ENCODE data around the gene CACNA1A. TPM values are rescaled to one million over a fixed set of nuclear protein-coding genes. Genes with fewer than 3 reads are reported as not detected.
A peak's percentile ranks its signal among the peaks of the same experiment; 100 is the strongest.

The CACNA1A gene
- total and polyA plus RNA-seq, 2 donors = 0.24 to 1.0 TPM

DNA sequence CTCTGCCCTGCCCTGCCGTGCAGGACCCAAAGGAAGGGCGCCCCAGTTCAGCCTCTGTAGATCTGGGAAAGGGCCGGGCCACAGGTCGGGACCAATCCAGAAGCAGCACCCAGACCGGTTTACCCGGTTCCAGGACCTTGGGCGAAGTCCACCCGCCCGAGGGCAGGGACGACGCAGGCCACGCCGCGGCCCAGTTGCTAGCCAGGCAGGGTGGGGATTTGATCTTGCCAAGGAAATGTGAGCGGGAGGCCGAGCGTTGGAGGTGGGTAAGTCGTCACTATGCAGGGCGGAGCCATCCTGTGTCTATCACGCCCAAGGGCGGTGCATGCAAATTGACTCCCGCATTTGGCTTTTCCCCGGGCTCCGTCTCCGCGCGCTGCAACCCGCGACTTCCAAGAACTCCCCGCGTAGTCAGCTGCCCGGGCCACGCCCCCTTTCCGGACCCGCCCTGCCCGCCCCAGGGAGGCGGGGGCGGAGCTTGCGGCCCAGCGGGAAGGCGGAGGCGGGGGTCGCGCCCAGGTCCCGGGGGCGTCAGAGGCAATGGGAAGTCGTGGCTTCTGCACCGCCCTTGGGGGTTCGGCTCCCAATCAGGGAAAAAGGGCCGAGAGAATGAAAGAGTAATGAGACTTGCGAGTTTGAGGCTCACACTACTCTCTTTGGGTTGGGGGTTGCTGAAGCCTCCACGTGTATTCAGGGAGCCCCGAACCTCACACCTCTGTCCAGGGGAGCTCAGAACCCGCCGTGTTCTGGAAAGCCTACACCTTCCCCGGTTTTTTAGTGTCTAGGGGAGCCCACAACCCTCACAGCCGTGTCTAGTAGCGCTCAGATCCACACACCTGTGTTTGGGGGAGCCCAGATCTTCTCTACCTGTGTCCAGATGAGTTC is 343.3 kb downstream of the CACNA1A start:
- DNase-seq (ENCODE audit: low read depth in 6 of 9, low spot score in 9 of 9) = peak in 8 of 9 donors; percentile 72 to 94 (median 86)
- H3K4me1 ChIP-seq (ENCODE audit: control insufficient read depth in 2 of 2, insufficient read depth in 2 of 2, low read length in 2 of 2) = peaks cover 33 to 65% of the 10 kb centered on the region in 2 donors
- H3K9me3 ChIP-seq (ENCODE audit: control insufficient read depth in 2 of 2, insufficient read depth in 1 of 2, low read length in 1 of 2) = peaks cover 0 to 5% of the 10 kb centered on the region in 2 donors
- no peaks in the 10 kb centered on the region for H3K36me3 ChIP-seq (ENCODE audit: control insufficient read depth in 2 of 2, insufficient read depth in 2 of 2, low read length in 1 of 2)
- peak overlapping the region; percentile 31 to 52 for H3K4me3 ChIP-seq (ENCODE audit: low read length in 2 of 2)
- no peaks in the 10 kb centered on the region for H3K27me3 ChIP-seq (ENCODE audit: control insufficient read depth in 2 of 2, insufficient read depth in 1 of 2, low read length in 1 of 2)
- peak overlapping the region; percentile 88 to 97 for H3K27ac ChIP-seq (ENCODE audit: low read depth in 1 of 2, low read length in 1 of 2)
- WGBS = 1% methylated on average over 58 of the region's 58 CpGs

DNA sequence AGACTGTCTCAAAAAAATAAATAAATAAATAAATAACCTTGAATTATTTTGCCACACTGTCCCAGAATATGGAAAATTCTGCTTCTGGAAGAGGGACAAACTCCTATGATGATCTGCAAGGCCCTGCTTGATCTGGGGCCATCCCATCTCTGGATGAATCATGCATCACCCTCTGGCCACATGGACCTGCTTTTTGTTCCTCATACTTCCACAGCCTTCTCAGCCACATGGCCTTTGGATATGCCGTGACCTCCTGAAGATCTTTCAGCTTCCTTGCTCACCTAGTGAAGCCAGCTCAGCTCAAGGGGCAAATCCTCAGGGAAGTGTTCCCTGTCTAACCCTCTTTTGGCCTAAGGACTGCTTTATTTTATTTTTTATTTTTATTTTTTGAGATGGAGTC is 345.7 kb downstream of the CACNA1A start:
- H3K4me1 ChIP-seq (ENCODE audit: control insufficient read depth in 2 of 2, insufficient read depth in 2 of 2, low read length in 2 of 2) = peaks cover 41 to 63% of the 10 kb centered on the region in 2 donors
- H3K27ac ChIP-seq (ENCODE audit: low read depth in 1 of 2, low read length in 1 of 2) = no peak overlapping the region
- 96% methylated on average over 1 of the region's 1 CpG for WGBS
- H3K27me3 ChIP-seq (ENCODE audit: control insufficient read depth in 2 of 2, insufficient read depth in 1 of 2, low read length in 1 of 2) = no peaks in the 10 kb centered on the region
- no peaks in the 10 kb centered on the region for H3K36me3 ChIP-seq (ENCODE audit: control insufficient read depth in 2 of 2, insufficient read depth in 2 of 2, low read length in 1 of 2)
- H3K9me3 ChIP-seq (ENCODE audit: control insufficient read depth in 2 of 2, insufficient read depth in 1 of 2, low read length in 1 of 2) = peaks cover 0 to 2% of the 10 kb centered on the region in 2 donors
- DNase-seq (ENCODE audit: low read depth in 6 of 9, low spot score in 9 of 9) = no peak
- no peak overlapping the region for H3K4me3 ChIP-seq (ENCODE audit: low read length in 2 of 2)

GRCh38 chr19:13159713-13160112 is 346.6 kb downstream of the CACNA1A start:
- Histone ChIP-seq H3K4me1 (ENCODE audit: control insufficient read depth in 2 of 2, insufficient read depth in 2 of 2, low read length in 2 of 2) (peaks cover 41 to 63% of the 10 kb centered on the region in 2 donors), H3K9me3 (ENCODE audit: control insufficient read depth in 2 of 2, insufficient read depth in 1 of 2, low read length in 1 of 2) (peaks cover 0 to 2% of the 10 kb centered on the region in 2 donors)

More at GRCh38 chr19:13159713-13160112, 346.6 kb downstream of the CACNA1A start:
- Histone ChIP-seq H3K27ac (ENCODE audit: low read depth in 1 of 2, low read length in 1 of 2) (no peak overlapping the region), H3K27me3 (ENCODE audit: control insufficient read depth in 2 of 2, insufficient read depth in 1 of 2, low read length in 1 of 2) (no peaks in the 10 kb centered on the region), H3K4me3 (ENCODE audit: low read length in 2 of 2) (no peak overlapping the region), H3K36me3 (ENCODE audit: control insufficient read depth in 2 of 2, insufficient read depth in 2 of 2, low read length in 1 of 2) (no peaks in the 10 kb centered on the region)
- WGBS = 99% methylated on average over 3 of the region's 3 CpGs
- DNase-seq (ENCODE audit: low read depth in 6 of 9, low spot score in 9 of 9) = no peak

Measured in thymus (tissue), 11 donors.